GM18870 (cell line): ENCODE results near the gene UGT1A8.
"Not testable (repeated sequence)": the region's sequence is repeated elsewhere in the genome, so short reads cannot be mapped to it uniquely, and the experiment has no call there.

Source experiments
- ATAC-seq: cut with Tn5 transposase; IDR thresholded peaks from one replicate; pipeline ENCODE4 v1.9.1; 2021; ENCODE audit warnings: moderate library complexity; ENCODE audit not compliant: unreplicated experiment

The UGT1A8 gene

GRCh38 chr2:233617476-233617875 lies at the start of gene UGT1A8:
TSS of gene UGT1A8 (plus strand) at chr2:233617633. CDS start at chr2:233617708, 75 bp downstream.
- not testable (repeated sequence) for ATAC-seq

- ATAC-seq: no peak
Measured at GRCh38 chr2:233571001-233571400, 46.4 kb upstream of the UGT1A8 start.

- ATAC-seq: no peak
Measured at GRCh38 chr2:233571462-233571861, 46.0 kb upstream of the UGT1A8 start.

- no peak for ATAC-seq
Measured at GRCh38 chr2:233572468-233572867, 45.0 kb upstream of the UGT1A8 start.

- not testable (repeated sequence) for ATAC-seq
Measured at GRCh38 chr2:233577341-233577740, 40.1 kb upstream of the UGT1A8 start.

- not testable (repeated sequence) for ATAC-seq
Measured at GRCh38 chr2:233583217-233583965, 34.0 kb upstream of the UGT1A8 start.

- no peak for ATAC-seq
Measured at GRCh38 chr2:233584210-233584609, 33.2 kb upstream of the UGT1A8 start.

GRCh38 chr2:233588400-233588799 lies 29.0 kb upstream of the UGT1A8 start:
- ATAC-seq: no peak

- ATAC-seq: not testable (repeated sequence)
Measured at GRCh38 chr2:233592706-233593105, 24.7 kb upstream of the UGT1A8 start.

GRCh38 chr2:233593201-233593600 lies 24.2 kb upstream of the UGT1A8 start:
- no peak for ATAC-seq

- ATAC-seq: no peak
Measured at GRCh38 chr2:233597522-233597921, 19.9 kb upstream of the UGT1A8 start.

GRCh38 chr2:233598952-233599351 lies 18.5 kb upstream of the UGT1A8 start:
- ATAC-seq: no peak

GRCh38 chr2:233600386-233600785 lies 17.0 kb upstream of the UGT1A8 start:
- no peak for ATAC-seq

GRCh38 chr2:233602076-233602475 lies 15.4 kb upstream of the UGT1A8 start:
- no peak for ATAC-seq

- no peak for ATAC-seq
Measured at GRCh38 chr2:233603520-233603919, 13.9 kb upstream of the UGT1A8 start.

GRCh38 chr2:233604826-233605225 lies 12.6 kb upstream of the UGT1A8 start:
- no peak for ATAC-seq

GRCh38 chr2:233605680-233606079 lies 11.8 kb upstream of the UGT1A8 start:
- ATAC-seq: no peak

GRCh38 chr2:233611284-233611683 lies 6.1 kb upstream of the UGT1A8 start:
- ATAC-seq: no peak

GRCh38 chr2:233620204-233620603 lies 2.8 kb downstream of the UGT1A8 start:
- ATAC-seq: no peak

- not testable (repeated sequence) for ATAC-seq
Measured at GRCh38 chr2:233621863-233622262, 4.4 kb downstream of the UGT1A8 start.

GRCh38 chr2:233627331-233628025 lies 10.0 kb downstream of the UGT1A8 start:
- ATAC-seq: no peak

GRCh38 chr2:233636306-233636705 lies 18.9 kb downstream of the UGT1A8 start, which contains the start of gene UGT1A10:
TSS of gene UGT1A10 (plus strand) at chr2:233636448. CDS start at chr2:233636523, 75 bp downstream.
- not testable (repeated sequence) for ATAC-seq
